ENCODE results near the gene RPL26.

RPL26 gene

GRCh38 chr17:8417806-8418205 is 34.8 kb upstream of the RPL26 start:
- no peak for TF ChIP-seq TAF1 (IDR thresholded peaks at IDR 0.05; ENCODE audit: borderline replicate concordance, insufficient read depth, low read length)
- TF ChIP-seq SIN3A (IDR thresholded peaks at IDR 0.05; ENCODE audit: borderline replicate concordance, insufficient read depth, low read length), result no peak
- no peak for TF ChIP-seq POLR2AphosphoS5 (IDR thresholded peaks at IDR 0.05; ENCODE audit: low read depth, low read length)

- no peak for TF ChIP-seq SIN3A (IDR thresholded peaks at IDR 0.05; ENCODE audit: borderline replicate concordance, insufficient read depth, low read length)
- TF ChIP-seq REST (IDR thresholded peaks at IDR 0.05; ENCODE audit: insufficient read depth in 1 of 2, low read depth in 2 of 2, low read length in 2 of 2), result no peak
- no peak for TF ChIP-seq TAF1 (IDR thresholded peaks at IDR 0.05; ENCODE audit: borderline replicate concordance, insufficient read depth, low read length)
- TF ChIP-seq FOXP2 (optimal IDR thresholded peaks at IDR 0.05; ENCODE audit: borderline replicate concordance, extremely low read depth, extremely low read length, insufficient read depth), result no peak
- TF ChIP-seq POLR2AphosphoS5 (IDR thresholded peaks at IDR 0.05; ENCODE audit: low read depth, low read length), result no peak
Observed at GRCh38 chr17:8413938-8414337, 30.9 kb upstream of the RPL26 start.

DNA sequence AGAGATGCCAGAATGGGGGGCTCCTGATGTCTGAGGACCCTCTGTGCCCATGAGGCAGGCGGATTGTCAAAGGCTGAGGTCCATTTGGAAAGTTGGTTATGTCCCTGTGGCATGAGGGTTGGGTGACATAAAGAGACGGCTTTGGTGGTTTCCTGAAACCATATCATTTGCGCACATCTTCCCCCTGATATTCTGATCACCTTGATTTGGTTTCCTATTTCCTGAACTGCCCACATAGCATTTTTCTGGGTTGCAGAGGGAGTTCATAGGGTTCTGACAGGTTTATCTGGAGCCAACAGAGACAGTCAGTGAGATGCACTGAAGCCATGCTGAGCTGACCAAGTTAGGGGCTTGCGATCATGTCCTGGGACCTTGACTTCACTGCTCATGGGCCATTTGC is 30.3 kb upstream of the RPL26 start:
- TF ChIP-seq TAF1 (IDR thresholded peaks at IDR 0.05; ENCODE audit: borderline replicate concordance, insufficient read depth, low read length), result no peak
- TF ChIP-seq FOXP2 (optimal IDR thresholded peaks at IDR 0.05; ENCODE audit: borderline replicate concordance, extremely low read depth, extremely low read length, insufficient read depth), result no peak
- no peak for TF ChIP-seq SIN3A (IDR thresholded peaks at IDR 0.05; ENCODE audit: borderline replicate concordance, insufficient read depth, low read length)
- TF ChIP-seq REST (IDR thresholded peaks at IDR 0.05; ENCODE audit: insufficient read depth in 1 of 2, low read depth in 2 of 2, low read length in 2 of 2), result no peak
- TF ChIP-seq POLR2AphosphoS5 (IDR thresholded peaks at IDR 0.05; ENCODE audit: low read depth, low read length), result no peak

- TF ChIP-seq TAF1 (IDR thresholded peaks at IDR 0.05; ENCODE audit: borderline replicate concordance, insufficient read depth, low read length), result no peak
- TF ChIP-seq SIN3A (IDR thresholded peaks at IDR 0.05; ENCODE audit: borderline replicate concordance, insufficient read depth, low read length), result no peak
- no peak for TF ChIP-seq REST (IDR thresholded peaks at IDR 0.05; ENCODE audit: insufficient read depth in 1 of 2, low read depth in 2 of 2, low read length in 2 of 2)
- TF ChIP-seq POLR2AphosphoS5 (IDR thresholded peaks at IDR 0.05; ENCODE audit: low read depth, low read length), result no peak
- TF ChIP-seq FOXP2 (optimal IDR thresholded peaks at IDR 0.05; ENCODE audit: borderline replicate concordance, extremely low read depth, extremely low read length, insufficient read depth), result no peak
Observed at GRCh38 chr17:8412089-8412488, 29.1 kb upstream of the RPL26 start.

- no peak for TF ChIP-seq SIN3A (IDR thresholded peaks at IDR 0.05; ENCODE audit: borderline replicate concordance, insufficient read depth, low read length)
- no peak for TF ChIP-seq POLR2AphosphoS5 (IDR thresholded peaks at IDR 0.05; ENCODE audit: low read depth, low read length)
- no peak for TF ChIP-seq FOXP2 (optimal IDR thresholded peaks at IDR 0.05; ENCODE audit: borderline replicate concordance, extremely low read depth, extremely low read length, insufficient read depth)
- TF ChIP-seq REST (IDR thresholded peaks at IDR 0.05; ENCODE audit: insufficient read depth in 1 of 2, low read depth in 2 of 2, low read length in 2 of 2), result no peak
- TF ChIP-seq TAF1 (IDR thresholded peaks at IDR 0.05; ENCODE audit: borderline replicate concordance, insufficient read depth, low read length), result no peak
Observed at GRCh38 chr17:8410883-8411238, 27.9 kb upstream of the RPL26 start.

All from PFSK-1 (cell line).